HCT116 (cell line): ENCODE data around the gene HEATR5A. TPM values are rescaled to one million over a fixed set of nuclear protein-coding genes. Genes with fewer than 3 reads are reported as not detected.
"Not testable (repeated sequence)": the region's sequence is repeated elsewhere in the genome, so short reads cannot be mapped to it uniquely, and the experiment has no call there.

ENCODE experiments used
- ATAC-seq: fragments of 200-7000 bp; cut with Tn5 transposase; 2 replicates; pipeline ENCODE4 v1.9.1; 2020; ENCODE audit warnings: mild to moderate bottlenecking, moderate library complexity
- BruUV-seq: library from RNA; stranded (reverse); fragments of 400-500 nt; replicated peaks from 2 replicates; lab custom pipeline; 2021; lab: Mats Ljungman, UMichigan
- CTCF ChIA-PET: fragments of 300-600 bp; sonication (Branson Sonifier 250); formaldehyde crosslinking; loops from one replicate; lab custom pipeline; 2021; ENCODE audit warnings: antibody characterized with exemption; lab: Charles Lee
- POLR2A ChIA-PET: fragments of 300-600, 350-600 bp; sonication (Branson Sonifier 250); formaldehyde crosslinking; loops from one replicate; lab custom pipeline; 2021; ENCODE audit warnings: antibody characterized with exemption; lab: Charles Lee
- RAD21 ChIA-PET, 2 experiments: fragments of 300-600 bp; sonication (Branson Sonifier 250); formaldehyde crosslinking; loops; one replicate each; lab custom pipeline; 2023; ENCODE audit warnings: low total read pairs in 2 of 2; ENCODE audit not compliant: uncharacterized antibody in 2 of 2, unreplicated experiment in 2 of 2, low non-redundant PET in 1 of 2; lab: Charles Lee
- DNase-seq: peaks from one replicate; pipeline ENCODE4 v3.0.0-alpha.2; 2010; ENCODE audit warnings: low read depth, low spot score
- H2AFZ ChIP-seq: fragments of 200-600 bp; shearing (Covaris generic), sonication (generic); 2 replicates; pipeline ENCODE4 v1.6.1; 2017; ENCODE audit warnings: low read depth, mixed run types, mixed read lengths, antibody characterized with exemption, low read length; ENCODE audit not compliant: poor library complexity, severe bottlenecking
- H3K27ac ChIP-seq: 2 replicates; pipeline ENCODE4 v1.5.1; 2012; ENCODE audit warnings: low read depth, low read length
- H3K27me3 ChIP-seq: fragments of 200-600 bp; sonication (generic); 2 replicates; pipeline ENCODE4 v1.6.1; 2016; ENCODE audit warnings: mixed run types, low read length, mixed read lengths; ENCODE audit not compliant: insufficient read depth
- H3K36me3 ChIP-seq, 2 experiments: fragments of 200-500 bp in 1 of 2; fragments of 200-600 bp in 1 of 2; sonication (Bioruptor generic) in 1 of 2; sonication (generic) in 1 of 2; 2 replicates each; pipeline versions ENCODE4 v1.5.1 to v1.6.1; 2014 to 2016; ENCODE audit warnings: low read length in 2 of 2, inconsistent platforms in 1 of 2, mixed read lengths in 1 of 2, mixed run types in 1 of 2; ENCODE audit not compliant: insufficient read depth in 2 of 2, control insufficient read depth in 1 of 2
- H3K4me1 ChIP-seq, 2 experiments: fragments of 200-600 bp in 1 of 2; sonication (generic) in 1 of 2; 2 replicates each; pipeline versions ENCODE4 v1.5.1 to v1.6.1; 2012 to 2017; ENCODE audit warnings: low read length in 2 of 2, inconsistent platforms in 1 of 2, mild to moderate bottlenecking in 1 of 2, mixed read lengths in 1 of 2, mixed run types in 1 of 2, moderate library complexity in 1 of 2; ENCODE audit not compliant: insufficient read depth in 2 of 2, control insufficient read depth in 1 of 2
- H3K4me2 ChIP-seq: fragments of 200-600 bp; sonication (generic); 2 replicates; pipeline ENCODE4 v1.6.1; 2017; ENCODE audit warnings: mixed run types, low read length, mixed read lengths
- H3K4me3 ChIP-seq, 2 experiments: fragments of 200-600 bp in 1 of 2; sonication (generic) in 1 of 2; replicated peaks in 1 of 2; 2 replicates each; pipeline ENCODE4 v1.5.1; 2011 to 2016; ENCODE audit warnings: low read length in 2 of 2, control low read depth in 1 of 2, low read depth in 1 of 2, mild to moderate bottlenecking in 1 of 2, mixed read lengths in 1 of 2, mixed run types in 1 of 2
- H3K79me2 ChIP-seq: fragments of 200-600 bp; sonication (generic); 2 replicates; pipeline ENCODE4 v1.6.1; 2017; ENCODE audit warnings: mild to moderate bottlenecking, mixed run types, low read length, moderate library complexity, mixed read lengths; ENCODE audit not compliant: insufficient read depth
- H3K9ac ChIP-seq: fragments of 200-600 bp; sonication (generic); 2 replicates; pipeline ENCODE4 v1.6.1; 2016; ENCODE audit warnings: low read length, mixed read lengths
- H3K9me2 ChIP-seq: fragments of 200-600 bp; sonication (generic), shearing (Covaris generic); 2 replicates; pipeline ENCODE4 v1.6.1; 2017; ENCODE audit warnings: mixed run types, mild to moderate bottlenecking, moderate library complexity; ENCODE audit not compliant: insufficient read depth
- H3K9me3 ChIP-seq, 2 experiments: fragments of 200-500 bp in 1 of 2; fragments of 200-600 bp in 1 of 2; sonication (Bioruptor generic) in 1 of 2; sonication (generic) in 1 of 2; 2 replicates each; pipeline ENCODE4 v1.6.1; 2014 to 2017; ENCODE audit warnings: low read length in 2 of 2, mixed read lengths in 2 of 2, inconsistent platforms in 1 of 2, low read depth in 1 of 2, mild to moderate bottlenecking in 1 of 2, mixed run types in 1 of 2, moderate library complexity in 1 of 2; ENCODE audit not compliant: control insufficient read depth in 1 of 2, insufficient read depth in 1 of 2
- H4K20me1 ChIP-seq: fragments of 200-600 bp; sonication (generic), shearing (Covaris generic); 2 replicates; pipeline ENCODE4 v1.6.1; 2017; ENCODE audit warnings: mixed run types, mild to moderate bottlenecking, moderate library complexity; ENCODE audit not compliant: insufficient read depth
- EZH2 ChIP-seq: fragments of 200-600 bp; sonication (generic); IDR thresholded peaks from 2 replicates; pipeline ENCODE4 v1.6.1; 2017; ENCODE audit warnings: antibody characterized with exemption, mixed run types
- POLR2A ChIP-seq: IDR thresholded peaks from 2 replicates; pipeline ENCODE4 v1.7.0; 2011; ENCODE audit warnings: borderline replicate concordance; ENCODE audit not compliant: insufficient read depth, insufficient read length; ENCODE audit errors: extremely low read depth
- POLR2AphosphoS5 ChIP-seq: IDR thresholded peaks from 2 replicates; pipeline ENCODE4 v1.6.1; 2011; ENCODE audit warnings: mild to moderate bottlenecking, low read depth, low read length, moderate library complexity
- RAD21 ChIP-seq: IDR thresholded peaks from 2 replicates; pipeline ENCODE4 v1.6.1; 2012; ENCODE audit warnings: low read depth, mild to moderate bottlenecking
- intact Hi-C: fragments of 100-400 bp; cut with micrococcal nuclease; formaldehyde crosslinking; loops from 2 replicates; pipeline ENCODE4 v1.10.0; 2022
- total RNA-seq: library from RNA; stranded (reverse); gene quantifications from one replicate; pipeline ENCODE4 v1.2.1, GENCODE V29; 2021; ENCODE audit not compliant: unreplicated experiment
- TF ChIP-seq, protein P1 (sequence below): IDR thresholded peaks from 2 replicates; pipeline ENCODE4 v1.6.1; 2011; ENCODE audit warnings: mild to moderate bottlenecking, low read length, moderate library complexity; ENCODE audit not compliant: insufficient replicate concordance; ENCODE audit errors: extremely low read depth
- TF ChIP-seq, protein P2 (sequence below): IDR thresholded peaks from 2 replicates; pipeline ENCODE4 v1.6.1; 2012
- TF ChIP-seq, protein P3 (sequence below), 3 experiments: fragments of 200-600 bp in 1 of 3; sonication (generic) in 1 of 3; IDR thresholded peaks in 2 of 3; conservative IDR thresholded peaks in 1 of 3; 2 replicates each; pipeline ENCODE4 v1.5.1; 2012 to 2017; ENCODE audit warnings: low read depth in 2 of 3, low read length in 2 of 3, antibody characterized with exemption in 1 of 3, borderline replicate concordance in 1 of 3, control low read depth in 1 of 3, mild to moderate bottlenecking in 1 of 3, mixed read lengths in 1 of 3, mixed run types in 1 of 3, moderate library complexity in 1 of 3; ENCODE audit not compliant: insufficient read depth in 1 of 3

The HEATR5A gene
- total RNA-seq, 1 experiment from 2014 or later: 20.9 TPM

DNA sequence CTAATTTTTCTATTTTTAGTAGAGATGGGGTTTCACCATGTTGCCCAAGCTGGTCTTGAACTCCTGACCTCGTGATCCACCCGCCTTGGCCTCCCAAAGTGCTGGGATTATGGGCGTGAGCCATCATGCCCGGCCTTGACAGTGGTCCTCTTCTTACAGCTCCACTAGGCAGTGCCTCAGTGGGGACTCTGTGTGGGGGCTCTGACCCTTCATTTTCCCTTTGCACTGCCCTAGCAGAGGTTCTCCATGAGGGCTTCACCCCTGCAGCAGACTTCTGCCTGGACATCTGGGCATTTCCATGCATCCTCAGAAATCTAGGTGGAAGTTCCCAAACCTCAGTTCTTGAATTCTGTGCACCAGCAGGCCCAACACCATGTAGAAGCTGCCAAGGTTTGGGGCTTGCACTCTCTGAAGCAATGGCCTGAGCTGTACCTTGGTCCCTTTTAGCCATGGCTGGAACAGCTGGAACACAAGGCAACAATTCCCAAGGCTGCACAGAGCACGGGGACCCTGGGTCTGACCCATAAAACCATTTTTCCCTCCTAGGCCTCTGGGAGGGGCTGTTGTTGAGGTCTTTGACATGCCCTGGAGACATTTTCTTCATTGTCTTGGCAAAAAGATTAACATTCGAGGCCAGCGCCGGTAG is 90.4 kb downstream of the HEATR5A start:
- H3K4me2 ChIP-seq, H3K9me2 ChIP-seq, H3K36me3 ChIP-seq, DNase-seq, H3K4me3 ChIP-seq, H3K79me2 ChIP-seq, H3K9me3 ChIP-seq, H4K20me1 ChIP-seq, H3K4me1 ChIP-seq, POLR2A ChIA-PET, H3K9ac ChIP-seq, BruUV-seq, H3K27me3 ChIP-seq, H2AFZ ChIP-seq, ATAC-seq, H3K27ac ChIP-seq: not testable (repeated sequence)
- intact Hi-C loops: loop anchor here (5.0 kb wide), 1 partner anchor 228 kb away; no protein-coding TSS in a partner anchor
- ChIA-PET RAD21 (interaction anchor here in 1 of 2 experiments (0.6 kb wide), 1 partner anchor 99 kb away, joined by 7 read pairs; no protein-coding TSS in a partner anchor), CTCF (interaction anchor here (0.5 kb wide), 1 partner anchor 87 kb away, joined by 3 read pairs; no protein-coding TSS in a partner anchor)

DNA sequence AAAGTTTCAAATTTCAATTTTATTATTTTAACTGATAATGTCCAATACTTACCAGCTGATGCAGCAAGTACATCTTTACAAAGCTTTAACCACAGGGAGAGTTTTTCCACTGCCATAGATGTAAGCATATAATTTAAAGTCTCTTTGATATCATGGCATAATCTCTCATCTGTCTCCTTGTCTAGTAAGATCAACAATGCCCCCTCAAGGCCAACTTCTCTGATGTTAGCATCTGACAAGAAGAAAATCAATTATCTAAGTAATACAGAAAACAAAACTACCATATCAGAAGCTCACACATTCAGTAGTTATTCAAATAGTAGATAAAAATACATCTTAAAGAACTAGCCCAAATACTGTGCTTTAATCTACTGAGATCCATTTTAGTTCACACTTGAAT is 94.2 kb downstream of the HEATR5A start:
- POLR2A ChIA-PET: no interaction called here
- intact Hi-C loops: loop anchor here (5.0 kb wide), 1 partner anchor 224 kb away; no protein-coding TSS in a partner anchor

More for the DNA sequence above, 94.2 kb downstream of the HEATR5A start:
- H3K9me3 ChIP-seq: peaks cover 0 to 7% of the 10 kb centered on the region in 2 experiments; a peak in 2 of 4 replicates
- no peaks in the 10 kb centered on the region for H3K79me2 ChIP-seq
- TF ChIP-seq RAD21 (peak; percentile 75), POLR2AphosphoS5 (no peak), POLR2A (no peak), EZH2 (no peak)
- TF ChIP-seq, protein P1, sequence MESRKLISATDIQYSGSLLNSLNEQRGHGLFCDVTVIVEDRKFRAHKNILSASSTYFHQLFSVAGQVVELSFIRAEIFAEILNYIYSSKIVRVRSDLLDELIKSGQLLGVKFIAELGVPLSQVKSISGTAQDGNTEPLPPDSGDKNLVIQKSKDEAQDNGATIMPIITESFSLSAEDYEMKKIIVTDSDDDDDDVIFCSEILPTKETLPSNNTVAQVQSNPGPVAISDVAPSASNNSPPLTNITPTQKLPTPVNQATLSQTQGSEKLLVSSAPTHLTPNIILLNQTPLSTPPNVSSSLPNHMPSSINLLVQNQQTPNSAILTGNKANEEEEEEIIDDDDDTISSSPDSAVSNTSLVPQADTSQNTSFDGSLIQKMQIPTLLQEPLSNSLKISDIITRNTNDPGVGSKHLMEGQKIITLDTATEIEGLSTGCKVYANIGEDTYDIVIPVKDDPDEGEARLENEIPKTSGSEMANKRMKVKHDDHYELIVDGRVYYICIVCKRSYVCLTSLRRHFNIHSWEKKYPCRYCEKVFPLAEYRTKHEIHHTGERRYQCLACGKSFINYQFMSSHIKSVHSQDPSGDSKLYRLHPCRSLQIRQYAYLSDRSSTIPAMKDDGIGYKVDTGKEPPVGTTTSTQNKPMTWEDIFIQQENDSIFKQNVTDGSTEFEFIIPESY: no peak
- TF ChIP-seq, protein P2, sequence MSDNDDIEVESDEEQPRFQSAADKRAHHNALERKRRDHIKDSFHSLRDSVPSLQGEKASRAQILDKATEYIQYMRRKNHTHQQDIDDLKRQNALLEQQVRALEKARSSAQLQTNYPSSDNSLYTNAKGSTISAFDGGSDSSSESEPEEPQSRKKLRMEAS: no peak
- TF ChIP-seq, protein P3, sequence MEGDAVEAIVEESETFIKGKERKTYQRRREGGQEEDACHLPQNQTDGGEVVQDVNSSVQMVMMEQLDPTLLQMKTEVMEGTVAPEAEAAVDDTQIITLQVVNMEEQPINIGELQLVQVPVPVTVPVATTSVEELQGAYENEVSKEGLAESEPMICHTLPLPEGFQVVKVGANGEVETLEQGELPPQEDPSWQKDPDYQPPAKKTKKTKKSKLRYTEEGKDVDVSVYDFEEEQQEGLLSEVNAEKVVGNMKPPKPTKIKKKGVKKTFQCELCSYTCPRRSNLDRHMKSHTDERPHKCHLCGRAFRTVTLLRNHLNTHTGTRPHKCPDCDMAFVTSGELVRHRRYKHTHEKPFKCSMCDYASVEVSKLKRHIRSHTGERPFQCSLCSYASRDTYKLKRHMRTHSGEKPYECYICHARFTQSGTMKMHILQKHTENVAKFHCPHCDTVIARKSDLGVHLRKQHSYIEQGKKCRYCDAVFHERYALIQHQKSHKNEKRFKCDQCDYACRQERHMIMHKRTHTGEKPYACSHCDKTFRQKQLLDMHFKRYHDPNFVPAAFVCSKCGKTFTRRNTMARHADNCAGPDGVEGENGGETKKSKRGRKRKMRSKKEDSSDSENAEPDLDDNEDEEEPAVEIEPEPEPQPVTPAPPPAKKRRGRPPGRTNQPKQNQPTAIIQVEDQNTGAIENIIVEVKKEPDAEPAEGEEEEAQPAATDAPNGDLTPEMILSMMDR (IDR thresholded peaks at IDR 0.05 in 2 of 3, conservative IDR thresholded peaks at IDR 0.05 in 1 of 3; ENCODE audit: borderline replicate concordance in 1 of 3, insufficient read depth in 1 of 3, low read depth in 2 of 3, low read length in 2 of 3): peak; percentile 21 to 27 (median 26); a peak in 2 of 6 replicates
- no TSS peak for BruUV-seq
- RAD21 ChIA-PET: no interaction called here
- no peaks in the 10 kb centered on the region for H4K20me1 ChIP-seq
- ATAC-seq (no peak; the same call in 1 of the 2 replicates), DNase-seq (peak; percentile 15)
- no peak overlapping the region for H3K4me2 ChIP-seq
- no peaks in the 10 kb centered on the region for H3K9me2 ChIP-seq
- no peaks in the 10 kb centered on the region for H3K27me3 ChIP-seq
- no peak overlapping the region for H3K9ac ChIP-seq
- no peak overlapping the region for H3K4me3 ChIP-seq
- no peaks in the 10 kb centered on the region for H3K4me1 ChIP-seq
- no peaks in the 10 kb centered on the region for H3K36me3 ChIP-seq
- CTCF ChIA-PET: interaction anchor here (0.9 kb wide), 1 partner anchor 9 kb away, joined by 3 read pairs; no protein-coding TSS in a partner anchor
- no peak overlapping the region for H2AFZ ChIP-seq
- no peak overlapping the region for H3K27ac ChIP-seq
